Esophagus (tissue), 2 donors: ENCODE measurements around the gene GLIS1. TPM values are rescaled to one million over a fixed set of nuclear protein-coding genes. Genes with fewer than 3 reads are reported as not detected.

ENCODE experiments used
- H3K27ac ChIP-seq, 2 donors: one replicate each; pipeline ENCODE4 v1.5.1; 2013; ENCODE audit warnings: low read depth in 2 of 2, mild to moderate bottlenecking in 2 of 2, inconsistent platforms in 1 of 2, low read length in 1 of 2, moderate library complexity in 1 of 2
- H3K27me3 ChIP-seq, 2 donors: one replicate each; pipeline ENCODE4 v1.6.1; 2013; ENCODE audit warnings: low read length in 2 of 2, control low read depth in 1 of 2, mild to moderate bottlenecking in 1 of 2; ENCODE audit not compliant: insufficient read depth in 2 of 2, control insufficient read depth in 1 of 2
- H3K36me3 ChIP-seq, 2 donors: one replicate each; pipeline ENCODE4 v1.6.1; 2013; ENCODE audit warnings: low read length in 1 of 2; ENCODE audit not compliant: control insufficient read depth in 2 of 2, insufficient read depth in 2 of 2
- H3K4me1 ChIP-seq, 2 donors: one replicate each; pipeline ENCODE4 v1.6.1; 2013; ENCODE audit warnings: low read length in 1 of 2; ENCODE audit not compliant: control insufficient read depth in 2 of 2, insufficient read depth in 2 of 2
- H3K4me3 ChIP-seq, 2 donors: one replicate each; pipeline ENCODE4 v1.5.1; 2013; ENCODE audit warnings: low read length in 2 of 2, mild to moderate bottlenecking in 2 of 2, low read depth in 1 of 2, moderate library complexity in 1 of 2
- H3K9me3 ChIP-seq, 2 donors: one replicate each; pipeline ENCODE4 v1.6.1; 2013; ENCODE audit warnings: mild to moderate bottlenecking in 2 of 2, low read depth in 1 of 2, low read length in 1 of 2, moderate library complexity in 1 of 2; ENCODE audit not compliant: control insufficient read depth in 2 of 2, insufficient read depth in 1 of 2
- WGBS, 2 donors: extraction: QIAGEN DNeasy Blood & Tissue Kit; methylation state at CpG; one replicate each; pipeline ENCODE4 v1.1.7; 2013; 5-methylcytosine and 5-hydroxymethylcytosine counted together
- polyA plus RNA-seq, 2 donors: library from polyadenylated mRNA; stranded (reverse); fragments of 200-250 nt; gene quantifications; one replicate each; pipeline ENCODE4 v1.2.3, GENCODE V29; 2013
- donor health status: healthy with polysubstance abuse.
- donor health status: Bipolar disorder and iron deficiency.

The GLIS1 gene
- polyA plus RNA-seq, 2 donors: 0.18 TPM

DNA sequence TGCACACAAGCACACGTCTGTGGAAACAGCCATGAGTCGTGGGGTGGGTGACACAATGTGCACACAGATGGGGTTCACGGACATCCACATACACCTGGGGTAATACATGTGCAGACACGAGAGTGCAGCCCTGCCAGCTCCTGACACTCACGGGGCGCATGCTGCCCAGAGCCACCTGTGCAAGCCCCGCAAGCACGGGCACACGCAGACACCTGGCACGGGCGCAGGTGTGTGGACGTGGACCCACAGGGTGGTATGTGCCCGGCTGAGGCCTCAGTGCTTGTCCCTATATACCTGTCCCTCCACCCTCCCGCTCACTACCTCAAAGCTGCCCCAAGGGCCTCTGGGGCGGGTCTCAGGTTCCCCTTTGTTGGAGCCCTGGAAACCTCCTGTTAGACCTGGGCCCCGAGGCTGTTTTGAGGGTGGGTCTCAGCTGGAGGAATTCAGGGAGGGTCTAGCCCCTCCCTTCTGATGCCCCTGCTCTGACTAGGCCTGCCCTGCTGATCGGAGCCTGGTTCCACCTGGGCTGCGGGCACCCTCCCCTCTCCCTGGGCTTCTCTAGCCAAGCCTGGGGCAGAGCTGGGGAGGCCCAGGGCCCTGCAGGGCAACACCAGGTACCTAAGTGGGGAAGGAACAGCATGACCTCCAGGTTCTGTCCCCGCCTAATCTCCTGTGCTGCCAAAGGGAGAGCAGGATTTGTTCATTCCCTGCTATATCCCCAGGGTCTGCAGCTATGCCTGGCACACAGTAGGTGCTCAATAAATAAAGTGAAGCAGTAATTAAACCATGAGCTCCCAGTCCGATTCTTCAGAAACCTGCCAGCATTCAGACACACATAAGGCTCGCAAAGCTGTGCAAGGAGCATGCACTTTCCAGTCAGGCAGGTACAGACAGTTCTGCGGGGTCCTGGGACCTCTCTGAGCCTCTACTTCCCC, 230.6 kb downstream of the GLIS1 start:
- no peaks in the 10 kb centered on the region for H3K9me3 ChIP-seq
- 60 to 63% methylated on average over 22 of the region's 22 CpGs for WGBS, 2 donors
- H3K27me3 ChIP-seq: no peaks in the 10 kb centered on the region
- no peak overlapping the region for H3K4me3 ChIP-seq
- no peak overlapping the region for H3K27ac ChIP-seq
- no peaks in the 10 kb centered on the region for H3K36me3 ChIP-seq
- peaks cover 0 to 8% of the 10 kb centered on the region in 2 donors for H3K4me1 ChIP-seq

DNA sequence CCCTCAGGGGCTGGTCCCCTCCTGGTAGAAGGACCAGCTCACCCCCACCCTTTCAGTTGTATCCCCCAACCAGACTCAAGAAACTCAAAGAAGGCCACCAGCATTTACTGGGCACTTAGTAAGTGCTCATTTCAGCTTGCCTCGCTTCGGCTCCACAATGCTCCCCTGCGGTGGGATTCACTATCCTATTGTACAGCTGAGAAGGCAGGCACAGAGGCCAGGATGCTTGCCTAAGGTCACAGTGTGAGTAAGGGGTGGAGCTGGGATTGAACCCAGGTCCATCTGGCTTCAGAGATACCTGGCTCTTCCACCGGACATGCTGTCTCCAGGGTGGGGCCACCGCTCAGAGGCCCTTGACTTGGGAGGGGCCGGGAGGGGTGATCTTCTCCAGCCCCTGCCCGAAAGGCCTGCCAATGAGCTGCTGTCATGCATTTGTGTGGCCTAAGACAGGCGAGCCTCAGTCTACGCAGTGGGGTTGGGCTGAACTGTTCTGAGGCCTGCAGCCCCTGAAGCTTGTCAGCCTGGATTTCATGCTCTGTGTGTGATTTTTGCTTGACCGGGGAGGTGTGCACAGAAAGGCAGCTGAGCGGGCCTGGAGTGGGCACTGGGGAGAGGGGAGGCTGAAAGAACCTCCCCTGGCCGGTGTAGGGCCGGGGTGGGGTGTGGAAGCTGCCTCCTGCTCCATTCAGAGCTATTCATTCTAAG, 231.7 kb downstream of the GLIS1 start:
- Histone ChIP-seq H3K36me3 (no peaks in the 10 kb centered on the region), H3K4me1 (peaks cover 0 to 8% of the 10 kb centered on the region in 2 donors), H3K9me3 (no peaks in the 10 kb centered on the region), H3K27ac (no peak overlapping the region), H3K4me3 (no peak overlapping the region), H3K27me3 (no peaks in the 10 kb centered on the region)
- 83 to 90% methylated on average over 13 of the region's 13 CpGs for WGBS, 2 donors

DNA sequence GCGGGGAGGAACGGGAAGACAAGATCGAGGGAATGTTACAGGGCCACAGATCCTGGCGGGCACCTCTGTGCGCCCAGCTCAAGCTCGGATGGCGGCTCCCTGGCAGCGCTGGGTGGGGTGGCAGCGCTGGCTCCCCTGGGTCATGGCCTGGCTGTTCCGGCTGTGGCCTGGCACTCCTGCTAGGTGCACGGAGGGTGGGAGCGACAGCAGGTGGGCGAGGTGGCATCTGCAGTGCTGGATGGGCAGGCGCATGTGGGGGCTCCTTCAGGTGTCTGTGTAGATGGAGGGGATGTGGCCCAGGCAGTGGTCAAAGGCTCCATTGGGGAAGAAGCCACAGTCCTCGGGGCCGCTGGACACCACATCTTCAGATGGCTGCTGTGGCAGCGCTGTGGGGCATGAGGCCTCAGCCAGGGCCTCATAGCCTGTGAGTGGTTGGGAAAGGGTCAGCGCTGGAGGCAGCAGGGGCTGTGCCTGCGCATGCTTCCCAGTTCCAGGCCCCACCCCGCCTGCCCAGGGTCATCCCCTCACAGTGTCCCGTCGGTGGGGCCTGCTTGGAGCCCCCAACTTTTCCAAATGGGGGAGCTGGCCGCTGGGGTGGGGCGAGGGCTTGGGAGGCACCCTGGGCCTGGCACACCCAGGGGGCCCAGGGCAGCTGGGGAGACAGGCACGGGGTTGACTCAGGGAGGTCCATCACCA, 232.5 kb downstream of the GLIS1 start:
- 90 to 92% methylated on average over 25 of the region's 25 CpGs for WGBS, 2 donors

DNA sequence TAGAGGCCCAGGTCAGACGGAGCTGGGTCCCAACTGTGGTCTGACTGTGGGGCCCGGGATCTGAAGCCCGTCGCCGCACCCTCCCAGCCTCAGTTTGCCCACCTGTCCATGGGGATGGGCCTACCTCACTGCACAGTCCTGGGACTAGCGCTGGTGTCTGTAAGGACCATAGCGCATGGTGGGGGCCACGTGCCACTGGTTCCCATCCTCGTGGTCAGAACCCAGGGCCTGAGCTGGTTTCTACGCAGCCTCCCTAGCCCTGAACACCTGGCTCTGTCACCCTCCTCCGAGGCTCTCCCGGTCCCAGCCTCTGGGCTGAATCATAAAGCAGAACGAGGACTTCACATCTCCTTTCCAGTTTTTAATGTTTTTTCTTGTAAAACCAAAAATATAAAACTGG, 233.1 kb downstream of the GLIS1 start:
- no peak overlapping the region for H3K4me3 ChIP-seq
- H3K36me3 ChIP-seq: no peaks in the 10 kb centered on the region
- H3K4me1 ChIP-seq: peaks cover 0 to 8% of the 10 kb centered on the region in 2 donors
- WGBS, 2 donors: 90 to 91% methylated on average over 13 of the region's 13 CpGs
- H3K27me3 ChIP-seq: no peaks in the 10 kb centered on the region
- no peak overlapping the region for H3K27ac ChIP-seq
- H3K9me3 ChIP-seq: no peaks in the 10 kb centered on the region

More for the DNA sequence above, 232.5 kb downstream of the GLIS1 start:
- Histone ChIP-seq H3K27ac (no peak overlapping the region), H3K4me3 (no peak overlapping the region), H3K27me3 (no peaks in the 10 kb centered on the region), H3K4me1 (peaks cover 0 to 8% of the 10 kb centered on the region in 2 donors), H3K36me3 (no peaks in the 10 kb centered on the region), H3K9me3 (no peaks in the 10 kb centered on the region)

DNA sequence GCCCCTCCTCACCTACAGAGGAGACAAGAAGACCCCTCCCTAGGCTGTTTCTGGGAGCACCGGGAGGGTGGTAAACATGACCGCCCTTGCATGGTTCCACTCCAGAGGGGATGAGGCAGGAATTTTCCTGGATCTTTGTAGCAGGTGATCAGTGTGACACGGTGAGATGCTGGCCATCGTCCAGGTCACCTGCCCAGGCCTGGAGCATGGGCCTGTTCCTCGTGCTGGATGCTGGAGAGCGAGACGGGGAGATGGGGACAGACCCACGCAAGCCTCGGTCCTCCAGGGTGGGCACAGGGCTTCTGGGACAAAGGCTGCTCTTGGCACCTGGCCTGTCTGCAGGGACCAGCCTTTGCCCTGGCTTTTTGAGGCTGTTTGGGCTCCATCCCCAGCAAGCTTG, 233.6 kb downstream of the GLIS1 start:
- Histone ChIP-seq H3K27me3 (no peaks in the 10 kb centered on the region), H3K4me1 (peaks cover 0 to 8% of the 10 kb centered on the region in 2 donors), H3K9me3 (no peaks in the 10 kb centered on the region), H3K36me3 (no peaks in the 10 kb centered on the region), H3K27ac (no peak overlapping the region), H3K4me3 (no peak overlapping the region)
- 76 to 80% methylated on average over 9 of the region's 9 CpGs for WGBS, 2 donors

DNA sequence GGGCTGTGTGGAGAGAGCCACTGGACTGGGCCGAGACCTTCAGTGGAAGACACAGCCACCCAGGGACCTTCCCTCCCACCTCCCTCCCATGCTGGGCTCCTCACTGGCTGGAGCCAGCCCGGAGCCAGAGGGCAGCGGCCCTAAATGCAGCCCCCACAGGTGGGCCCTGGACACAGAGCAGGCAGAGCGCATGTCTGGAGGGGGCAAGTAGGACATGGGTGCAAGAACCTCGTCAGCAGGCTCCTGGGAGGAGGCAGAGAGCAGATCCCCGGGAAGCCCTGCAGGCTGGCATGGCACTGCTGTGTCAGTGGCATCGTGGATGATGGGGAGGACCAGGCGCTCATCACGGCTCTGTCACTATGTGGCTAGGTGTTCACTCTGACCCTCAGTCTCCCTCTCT, 234.1 kb downstream of the GLIS1 start:
- H3K27me3 ChIP-seq: no peaks in the 10 kb centered on the region
- WGBS, 2 donors: 76 to 85% methylated on average over 9 of the region's 9 CpGs
- no peaks in the 10 kb centered on the region for H3K36me3 ChIP-seq
- no peak overlapping the region for H3K4me3 ChIP-seq
- no peaks in the 10 kb centered on the region for H3K9me3 ChIP-seq
- peaks cover 0 to 8% of the 10 kb centered on the region in 2 donors for H3K4me1 ChIP-seq
- no peak overlapping the region for H3K27ac ChIP-seq

DNA sequence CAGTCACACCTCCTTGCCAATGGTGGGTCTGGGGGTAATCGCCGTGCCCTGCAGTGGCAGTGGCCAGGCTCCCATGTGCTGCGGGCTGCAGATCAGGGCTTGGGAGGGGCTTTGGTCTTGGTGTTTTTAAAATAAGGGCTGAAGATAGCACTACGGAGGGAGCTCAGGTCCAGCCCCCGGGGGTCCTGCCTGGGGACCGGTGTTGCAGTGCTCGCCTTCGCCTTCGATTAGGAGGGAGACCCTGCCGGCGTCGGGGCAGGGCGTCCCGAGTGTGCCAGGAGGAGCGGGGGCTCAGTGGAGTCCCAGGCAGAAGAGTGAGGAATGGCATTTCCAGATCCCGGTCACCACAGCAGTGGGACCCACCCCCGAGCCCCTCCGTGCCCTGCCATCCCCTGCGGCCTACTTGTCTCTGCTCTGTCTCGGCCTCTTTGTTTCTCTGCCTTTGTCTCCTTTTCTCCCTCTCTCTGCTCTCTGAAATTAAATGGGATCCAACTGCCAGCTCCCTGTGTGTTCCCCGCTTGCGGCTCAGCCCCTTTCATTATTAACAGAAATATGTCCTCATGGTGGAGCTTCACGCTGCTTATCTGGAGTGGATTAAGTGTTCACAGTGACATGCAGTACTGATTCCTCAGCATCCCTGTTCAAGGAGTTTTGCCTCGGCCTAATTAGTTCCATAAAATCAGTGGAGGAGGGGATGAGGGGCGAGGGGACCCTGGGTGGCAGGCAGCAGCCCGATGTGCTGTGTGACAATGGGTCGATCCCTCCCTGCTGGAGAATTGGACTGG, 235.3 kb downstream of the GLIS1 start:
- 77 to 81% methylated on average over 27 of the region's 27 CpGs for WGBS, 2 donors
- H3K4me3 ChIP-seq: no peak overlapping the region
- H3K27ac ChIP-seq: no peak overlapping the region
- H3K4me1 ChIP-seq: peaks cover under 1% of the 10 kb centered on the region in 2 donors
- no peaks in the 10 kb centered on the region for H3K9me3 ChIP-seq
- no peaks in the 10 kb centered on the region for H3K27me3 ChIP-seq
- no peaks in the 10 kb centered on the region for H3K36me3 ChIP-seq

DNA sequence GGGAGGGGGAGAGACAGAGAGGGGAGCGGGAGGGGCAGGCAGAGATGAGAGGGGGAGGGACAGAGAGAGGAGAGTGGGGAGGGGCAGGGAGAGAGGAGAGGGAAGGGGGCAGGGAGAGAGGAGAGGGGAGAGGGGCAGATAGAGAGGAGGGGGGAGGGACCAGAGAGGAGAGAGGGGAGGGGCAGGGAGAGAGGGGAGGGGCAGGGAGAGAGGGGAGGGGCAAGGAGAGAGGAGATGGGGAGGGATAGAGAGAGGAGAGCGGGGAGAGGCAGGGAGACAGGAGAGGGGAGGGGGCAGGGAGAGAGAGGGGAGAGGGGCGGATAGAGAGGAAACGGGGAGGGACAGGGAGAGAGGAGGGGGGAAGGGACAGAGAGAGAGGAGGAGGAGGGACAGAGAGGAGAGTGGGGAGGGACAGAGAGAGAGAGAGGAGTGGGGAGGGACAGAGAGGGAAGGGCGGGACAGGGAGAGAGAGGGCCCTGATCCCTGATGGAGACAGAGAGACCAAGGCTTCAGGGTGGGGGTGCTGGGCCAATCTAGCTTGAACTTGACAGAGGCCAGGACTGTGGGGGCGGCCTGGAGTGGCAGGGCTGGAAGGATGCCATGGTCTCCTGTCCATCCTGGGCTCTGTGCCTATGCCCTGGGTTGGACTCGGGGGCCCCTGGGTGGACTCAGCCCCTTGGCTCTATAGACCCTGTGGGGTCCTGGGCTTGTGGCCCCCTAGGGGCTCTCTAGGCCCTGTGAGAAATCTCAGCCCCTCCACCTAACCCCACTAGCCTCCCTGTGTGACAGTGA, 236.1 kb downstream of the GLIS1 start:
- no peaks in the 10 kb centered on the region for H3K9me3 ChIP-seq
- H3K27me3 ChIP-seq: no peaks in the 10 kb centered on the region
- no peaks in the 10 kb centered on the region for H3K36me3 ChIP-seq
- peaks cover 0 to 3% of the 10 kb centered on the region in 2 donors for H3K4me1 ChIP-seq
- 66 to 74% methylated on average over 7 of the region's 7 CpGs for WGBS, 2 donors
- no peak overlapping the region for H3K27ac ChIP-seq
- H3K4me3 ChIP-seq: no peak overlapping the region
